PFSK-1 (cell line): ENCODE results near the gene DGKZ.

ENCODE experiments used
- FOXP2 ChIP-seq: optimal IDR thresholded peaks from 2 replicates; pipeline ENCODE3; 2011; ENCODE audit warnings: borderline replicate concordance, control low read depth, inconsistent platforms; ENCODE audit not compliant: insufficient read depth; ENCODE audit errors: extremely low read length, extremely low read depth
- POLR2AphosphoS5 ChIP-seq: IDR thresholded peaks from 2 replicates; pipeline ENCODE4 v1.6.1; 2012; ENCODE audit warnings: low read depth, mild to moderate bottlenecking, control low read depth, low read length, moderate library complexity
- TAF1 ChIP-seq: IDR thresholded peaks from 2 replicates; pipeline ENCODE4 v1.6.1; 2012; ENCODE audit warnings: low read length, control low read depth, borderline replicate concordance; ENCODE audit not compliant: insufficient read depth
- TF ChIP-seq, protein P1 (sequence below), 2 experiments: IDR thresholded peaks; 2 replicates each; pipeline versions ENCODE4 v1.6.1 to v1.8.0; 2011 to 2012; ENCODE audit warnings: low read depth in 2 of 2, low read length in 2 of 2, control low read depth in 1 of 2, inconsistent platforms in 1 of 2, mild to moderate bottlenecking in 1 of 2, moderate library complexity in 1 of 2; ENCODE audit not compliant: insufficient read depth in 1 of 2

GRCh38 chr11:46370253-46370652, 23.0 kb downstream of the DGKZ start:
- TF ChIP-seq POLR2AphosphoS5 = no peak
- TF ChIP-seq TAF1 = no peak
- TF ChIP-seq, protein P1, sequence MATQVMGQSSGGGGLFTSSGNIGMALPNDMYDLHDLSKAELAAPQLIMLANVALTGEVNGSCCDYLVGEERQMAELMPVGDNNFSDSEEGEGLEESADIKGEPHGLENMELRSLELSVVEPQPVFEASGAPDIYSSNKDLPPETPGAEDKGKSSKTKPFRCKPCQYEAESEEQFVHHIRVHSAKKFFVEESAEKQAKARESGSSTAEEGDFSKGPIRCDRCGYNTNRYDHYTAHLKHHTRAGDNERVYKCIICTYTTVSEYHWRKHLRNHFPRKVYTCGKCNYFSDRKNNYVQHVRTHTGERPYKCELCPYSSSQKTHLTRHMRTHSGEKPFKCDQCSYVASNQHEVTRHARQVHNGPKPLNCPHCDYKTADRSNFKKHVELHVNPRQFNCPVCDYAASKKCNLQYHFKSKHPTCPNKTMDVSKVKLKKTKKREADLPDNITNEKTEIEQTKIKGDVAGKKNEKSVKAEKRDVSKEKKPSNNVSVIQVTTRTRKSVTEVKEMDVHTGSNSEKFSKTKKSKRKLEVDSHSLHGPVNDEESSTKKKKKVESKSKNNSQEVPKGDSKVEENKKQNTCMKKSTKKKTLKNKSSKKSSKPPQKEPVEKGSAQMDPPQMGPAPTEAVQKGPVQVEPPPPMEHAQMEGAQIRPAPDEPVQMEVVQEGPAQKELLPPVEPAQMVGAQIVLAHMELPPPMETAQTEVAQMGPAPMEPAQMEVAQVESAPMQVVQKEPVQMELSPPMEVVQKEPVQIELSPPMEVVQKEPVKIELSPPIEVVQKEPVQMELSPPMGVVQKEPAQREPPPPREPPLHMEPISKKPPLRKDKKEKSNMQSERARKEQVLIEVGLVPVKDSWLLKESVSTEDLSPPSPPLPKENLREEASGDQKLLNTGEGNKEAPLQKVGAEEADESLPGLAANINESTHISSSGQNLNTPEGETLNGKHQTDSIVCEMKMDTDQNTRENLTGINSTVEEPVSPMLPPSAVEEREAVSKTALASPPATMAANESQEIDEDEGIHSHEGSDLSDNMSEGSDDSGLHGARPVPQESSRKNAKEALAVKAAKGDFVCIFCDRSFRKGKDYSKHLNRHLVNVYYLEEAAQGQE (IDR thresholded peaks at IDR 0.05; ENCODE audit: insufficient read depth in 1 of 2, low read depth in 2 of 2, low read length in 2 of 2) = no peak
- TF ChIP-seq FOXP2 = no peak
